Measurements from ENCODE around the gene RPL7L1. TPM values are rescaled to one million over a fixed set of nuclear protein-coding genes. Genes with fewer than 3 reads are reported as not detected.

The RPL7L1 gene
- total and polyA plus RNA-seq, 2 of the 13 experiments (the other 11 are each of a cell fraction or from before 2014, with no cell fraction given), result 51.6 to 179 TPM

DNA sequence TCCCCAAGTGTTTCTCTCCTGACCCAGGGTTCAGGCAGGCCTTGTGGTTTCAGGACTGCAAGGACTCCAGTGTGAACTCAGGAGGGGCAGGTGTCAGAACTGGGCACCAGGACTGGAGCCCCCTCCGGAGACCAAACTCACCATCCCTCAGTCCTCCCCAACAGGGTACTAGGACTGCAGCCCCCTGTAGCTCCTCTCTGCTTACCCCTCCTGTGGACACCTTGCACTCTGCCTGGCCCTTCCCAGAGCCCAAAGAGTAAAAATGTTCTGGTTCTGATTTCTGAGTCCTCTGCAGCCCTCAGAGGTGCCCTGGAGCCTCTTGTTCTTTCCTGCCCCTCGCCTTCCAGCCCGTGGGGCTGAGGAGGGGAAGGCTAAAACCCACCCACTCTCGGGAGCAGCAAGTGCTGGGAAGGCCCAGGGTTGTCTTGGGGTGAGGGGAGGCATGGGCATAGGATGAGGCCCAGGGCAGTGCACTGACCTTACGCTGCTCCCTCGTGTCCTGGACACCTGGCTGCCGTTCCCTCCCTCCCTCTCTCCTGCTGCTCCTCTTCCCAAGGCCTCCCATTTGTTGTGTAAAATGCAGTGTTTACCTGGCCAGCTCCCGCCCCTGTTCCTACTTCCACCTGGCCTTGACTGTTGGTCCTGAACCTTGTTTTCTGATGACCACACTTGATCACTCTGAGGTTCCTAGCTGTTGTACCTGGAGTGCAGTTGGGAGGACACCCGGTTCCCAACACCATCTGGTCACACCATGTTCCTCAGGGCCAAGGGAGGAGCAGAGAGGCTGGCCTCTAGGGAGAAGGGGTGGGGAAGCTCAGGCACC is 59.8 kb downstream of the RPL7L1 start (continued):
- TF ChIP-seq ZNF749 (CRISPR knock-in tag; IDR thresholded peaks at IDR 0.05; ENCODE audit: borderline replicate concordance) (peak; percentile 63; the same call in 1 of the 2 replicates), RAD21 (CRISPR knock-in tag; IDR thresholded peaks at IDR 0.05) (peak; percentile 44; the same call in 1 of the 2 replicates), ZBTB38 (CRISPR knock-in tag; IDR thresholded peaks at IDR 0.05) (peak; percentile 71; the same call in 1 of the 2 replicates), ZNF589 (CRISPR knock-in tag; conservative IDR thresholded peaks at IDR 0.05) (peak; percentile 90; the same call in 1 of the 2 replicates), ZNF275 (CRISPR knock-in tag; IDR thresholded peaks at IDR 0.05; ENCODE audit: borderline replicate concordance) (no peak), ZNF841 (CRISPR knock-in tag; IDR thresholded peaks at IDR 0.05; ENCODE audit: borderline replicate concordance) (no peak), TBL1XR1 (IDR thresholded peaks at IDR 0.05; ENCODE audit: borderline replicate concordance, low read length, partially characterized antibody) (peak; percentile 32), ZNF572 (CRISPR knock-in tag; IDR thresholded peaks at IDR 0.05) (peak; percentile 93), ZNF460 (CRISPR knock-in tag; IDR thresholded peaks at IDR 0.05; ENCODE audit: borderline replicate concordance) (no peak), HNRNPK (IDR thresholded peaks at IDR 0.05; ENCODE audit: low read depth, low read length, poor library complexity, severe bottlenecking) (no peak), JUN (CRISPR knock-in tag; IDR thresholded peaks at IDR 0.05) (peak; percentile 86), KDM1A (CRISPR knock-in tag; IDR thresholded peaks at IDR 0.05) (no peak), MIER3 (CRISPR knock-in tag; IDR thresholded peaks at IDR 0.05; ENCODE audit: borderline replicate concordance) (peak; percentile 94; the same call in 1 of the 2 replicates), CCAR2 (optimal IDR thresholded peaks at IDR 0.05; ENCODE audit: low read depth, low read length) (no peak), RBM22 (optimal IDR thresholded peaks at IDR 0.05; ENCODE audit: low read length) (peak; percentile 24), ZNF256 (CRISPR knock-in tag; conservative IDR thresholded peaks at IDR 0.05) (no peak), CAMTA2 (CRISPR knock-in tag; IDR thresholded peaks at IDR 0.05; ENCODE audit: borderline replicate concordance) (no peak), TOE1 (CRISPR knock-in tag; IDR thresholded peaks at IDR 0.05) (no peak), NFAT5 (CRISPR knock-in tag; IDR thresholded peaks at IDR 0.05) (no peak), ZNF431 (CRISPR knock-in tag; IDR thresholded peaks at IDR 0.05; ENCODE audit: borderline replicate concordance, low read depth) (peak; percentile 25; the same call in 1 of the 2 replicates), SALL1 (CRISPR knock-in tag; IDR thresholded peaks at IDR 0.05) (peak; percentile 98), HNF4G (IDR thresholded peaks at IDR 0.05; ENCODE audit: borderline replicate concordance, low read depth, low read length) (peak; percentile 85), HNF4G (CRISPR knock-in tag; IDR thresholded peaks at IDR 0.05; ENCODE audit: borderline replicate concordance, low read depth) (peak; percentile 80; the same call in 1 of the 2 replicates), RFX5 (IDR thresholded peaks at IDR 0.05; ENCODE audit: low read depth, low read length) (no peak)
